K562 (cell line): ENCODE results near the gene BPTF. TPM values are rescaled to one million over a fixed set of nuclear protein-coding genes. Genes with fewer than 3 reads are reported as not detected.

Experiments used
- ASH1L ChIP-seq: fragments of 450-650 bp; IDR thresholded peaks from 2 replicates; pipeline ENCODE4 v1.6.1; 2018; ENCODE audit warnings: borderline replicate concordance, mild to moderate bottlenecking, low read depth; ENCODE audit not compliant: partially characterized antibody
- CBX2 ChIP-seq: fragments of 200-600 bp; sonication (generic); IDR thresholded peaks from one replicate; pipeline ENCODE4 v1.6.1; 2012; ENCODE audit warnings: mild to moderate bottlenecking, low read length, inconsistent platforms; ENCODE audit not compliant: insufficient read depth, poor library complexity, severe bottlenecking
- DDX20 ChIP-seq: fragments of 450-650 bp; IDR thresholded peaks from 2 replicates; pipeline ENCODE4 v1.6.1; 2016; ENCODE audit warnings: missing genetic modification characterization, low read depth, mild to moderate bottlenecking, missing compliant biosample characterization, moderate library complexity
- ELF1 ChIP-seq: fragments of 200-800 bp; sonication (Bioruptor generic); IDR thresholded peaks from 2 replicates; pipeline ENCODE4 v1.6.1; 2016; ENCODE audit warnings: missing genetic modification characterization, missing compliant biosample characterization
- FOXP4 ChIP-seq: sonication (generic); formaldehyde crosslinking; IDR thresholded peaks from 2 replicates; pipeline ENCODE4 v1.8.0; 2022; ENCODE audit warnings: mild to moderate bottlenecking, missing genetic modification reagents, borderline replicate concordance
- GTF2A2 ChIP-seq: IDR thresholded peaks from 2 replicates; pipeline ENCODE4 v1.6.1; 2016; ENCODE audit warnings: mild to moderate bottlenecking, missing genetic modification characterization, missing compliant biosample characterization
- HINFP ChIP-seq: fragments of 450-650 bp; conservative IDR thresholded peaks from 2 replicates; pipeline ENCODE4 v1.6.1; 2016; ENCODE audit warnings: missing genetic modification characterization, low read depth, mild to moderate bottlenecking, control low read depth, missing compliant biosample characterization
- RNF2 ChIP-seq: sonication (generic); IDR thresholded peaks from 2 replicates; pipeline ENCODE4 v1.6.1; 2016
- SMARCE1 ChIP-seq: fragments of 450-650 bp; IDR thresholded peaks from 2 replicates; pipeline ENCODE4 v1.7.1; 2016; ENCODE audit warnings: mild to moderate bottlenecking
- STAG1 ChIP-seq: sonication (generic); formaldehyde crosslinking; IDR thresholded peaks from 2 replicates; pipeline ENCODE4 v1.5.0; 2020; ENCODE audit warnings: missing genetic modification reagents, borderline replicate concordance
- ZNF431 ChIP-seq: sonication (generic); formaldehyde crosslinking; IDR thresholded peaks from 2 replicates; pipeline ENCODE4 v1.8.0; 2022; ENCODE audit warnings: mild to moderate bottlenecking, missing genetic modification reagents
- polyA plus RNA-seq, 8 experiments: library from polyadenylated mRNA; depleted of rRNA in 4 of 8; stranded (reverse) in 5 of 8; unstranded in 3 of 8; fragments of >200 nt; fragmentation: Nextera tagmentation in 2 of 8; fragmentation: Illumina TruSeq in 1 of 8; extraction: Ambion mirVana in 2 of 8; extraction: Trizol in 1 of 8; gene quantifications; 2 replicates each; pipeline versions ENCODE4 v1.2.1 to v1.2.3, GENCODE V29; 2011 to 2014; ENCODE audit warnings: inconsistent platforms in 1 of 8, missing spikeins in 1 of 8
- total RNA-seq, 7 experiments: library from RNA; depleted of rRNA in 6 of 7; stranded (reverse); fragments of >200 nt in 6 of 7; fragmentation: Illumina TruSeq in 2 of 7; extraction: Trizol in 2 of 7; gene quantifications; 2 replicates each; pipeline versions ENCODE4 v1.2.1 to v1.2.3, GENCODE V29; 2011 to 2021; ENCODE audit warnings: low replicate concordance in 1 of 7
- TF ChIP-seq, protein P1 (sequence below), 2 experiments: fragments of 450-650 bp; IDR thresholded peaks; 2 replicates each; pipeline ENCODE4 v1.6.1; 2018; ENCODE audit warnings: mild to moderate bottlenecking in 2 of 2, low read depth in 1 of 2; ENCODE audit not compliant: partially characterized antibody in 2 of 2
- TF ChIP-seq, protein P2 (sequence below): sonication (generic); formaldehyde crosslinking; IDR thresholded peaks from 2 replicates; pipeline ENCODE4 v1.8.0; 2023; ENCODE audit warnings: mild to moderate bottlenecking, missing genetic modification reagents
- TF ChIP-seq, protein P3 (sequence below), 2 experiments: fragments of 200-800 bp in 1 of 2; sonication (Bioruptor generic) in 1 of 2; sonication (generic) in 1 of 2; formaldehyde crosslinking in 1 of 2; IDR thresholded peaks in 1 of 2; conservative IDR thresholded peaks in 1 of 2; 2 replicates each; pipeline versions ENCODE4 v1.5.0 to v1.6.1; 2016 to 2020; ENCODE audit warnings: missing compliant biosample characterization in 1 of 2, missing genetic modification characterization in 1 of 2, missing genetic modification reagents in 1 of 2

BPTF gene
- total and polyA plus RNA-seq, 9 of the 15 experiments (the other 6 are each of a cell fraction or from before 2014, with no cell fraction given), result 12.5 to 52.1 (median 26.9) TPM

GRCh38 chr17:67855504-67856324, 30.4 kb downstream of the BPTF start (continued):
- TF ChIP-seq, protein P1, sequence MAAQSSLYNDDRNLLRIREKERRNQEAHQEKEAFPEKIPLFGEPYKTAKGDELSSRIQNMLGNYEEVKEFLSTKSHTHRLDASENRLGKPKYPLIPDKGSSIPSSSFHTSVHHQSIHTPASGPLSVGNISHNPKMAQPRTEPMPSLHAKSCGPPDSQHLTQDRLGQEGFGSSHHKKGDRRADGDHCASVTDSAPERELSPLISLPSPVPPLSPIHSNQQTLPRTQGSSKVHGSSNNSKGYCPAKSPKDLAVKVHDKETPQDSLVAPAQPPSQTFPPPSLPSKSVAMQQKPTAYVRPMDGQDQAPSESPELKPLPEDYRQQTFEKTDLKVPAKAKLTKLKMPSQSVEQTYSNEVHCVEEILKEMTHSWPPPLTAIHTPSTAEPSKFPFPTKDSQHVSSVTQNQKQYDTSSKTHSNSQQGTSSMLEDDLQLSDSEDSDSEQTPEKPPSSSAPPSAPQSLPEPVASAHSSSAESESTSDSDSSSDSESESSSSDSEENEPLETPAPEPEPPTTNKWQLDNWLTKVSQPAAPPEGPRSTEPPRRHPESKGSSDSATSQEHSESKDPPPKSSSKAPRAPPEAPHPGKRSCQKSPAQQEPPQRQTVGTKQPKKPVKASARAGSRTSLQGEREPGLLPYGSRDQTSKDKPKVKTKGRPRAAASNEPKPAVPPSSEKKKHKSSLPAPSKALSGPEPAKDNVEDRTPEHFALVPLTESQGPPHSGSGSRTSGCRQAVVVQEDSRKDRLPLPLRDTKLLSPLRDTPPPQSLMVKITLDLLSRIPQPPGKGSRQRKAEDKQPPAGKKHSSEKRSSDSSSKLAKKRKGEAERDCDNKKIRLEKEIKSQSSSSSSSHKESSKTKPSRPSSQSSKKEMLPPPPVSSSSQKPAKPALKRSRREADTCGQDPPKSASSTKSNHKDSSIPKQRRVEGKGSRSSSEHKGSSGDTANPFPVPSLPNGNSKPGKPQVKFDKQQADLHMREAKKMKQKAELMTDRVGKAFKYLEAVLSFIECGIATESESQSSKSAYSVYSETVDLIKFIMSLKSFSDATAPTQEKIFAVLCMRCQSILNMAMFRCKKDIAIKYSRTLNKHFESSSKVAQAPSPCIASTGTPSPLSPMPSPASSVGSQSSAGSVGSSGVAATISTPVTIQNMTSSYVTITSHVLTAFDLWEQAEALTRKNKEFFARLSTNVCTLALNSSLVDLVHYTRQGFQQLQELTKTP (IDR thresholded peaks at IDR 0.05; ENCODE audit: low read depth in 1 of 2, partially characterized antibody in 2 of 2), result peak in 1 of 2 experiments; percentile 76
- TF ChIP-seq GTF2A2 (tag), result no peak
- TF ChIP-seq, protein P2, sequence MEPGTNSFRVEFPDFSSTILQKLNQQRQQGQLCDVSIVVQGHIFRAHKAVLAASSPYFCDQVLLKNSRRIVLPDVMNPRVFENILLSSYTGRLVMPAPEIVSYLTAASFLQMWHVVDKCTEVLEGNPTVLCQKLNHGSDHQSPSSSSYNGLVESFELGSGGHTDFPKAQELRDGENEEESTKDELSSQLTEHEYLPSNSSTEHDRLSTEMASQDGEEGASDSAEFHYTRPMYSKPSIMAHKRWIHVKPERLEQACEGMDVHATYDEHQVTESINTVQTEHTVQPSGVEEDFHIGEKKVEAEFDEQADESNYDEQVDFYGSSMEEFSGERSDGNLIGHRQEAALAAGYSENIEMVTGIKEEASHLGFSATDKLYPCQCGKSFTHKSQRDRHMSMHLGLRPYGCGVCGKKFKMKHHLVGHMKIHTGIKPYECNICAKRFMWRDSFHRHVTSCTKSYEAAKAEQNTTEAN, result no peak
- TF ChIP-seq ELF1, result no peak
- TF ChIP-seq, protein P3, sequence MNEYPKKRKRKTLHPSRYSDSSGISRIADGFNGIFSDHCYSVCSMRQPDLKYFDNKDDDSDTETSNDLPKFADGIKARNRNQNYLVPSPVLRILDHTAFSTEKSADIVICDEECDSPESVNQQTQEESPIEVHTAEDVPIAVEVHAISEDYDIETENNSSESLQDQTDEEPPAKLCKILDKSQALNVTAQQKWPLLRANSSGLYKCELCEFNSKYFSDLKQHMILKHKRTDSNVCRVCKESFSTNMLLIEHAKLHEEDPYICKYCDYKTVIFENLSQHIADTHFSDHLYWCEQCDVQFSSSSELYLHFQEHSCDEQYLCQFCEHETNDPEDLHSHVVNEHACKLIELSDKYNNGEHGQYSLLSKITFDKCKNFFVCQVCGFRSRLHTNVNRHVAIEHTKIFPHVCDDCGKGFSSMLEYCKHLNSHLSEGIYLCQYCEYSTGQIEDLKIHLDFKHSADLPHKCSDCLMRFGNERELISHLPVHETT (CRISPR knock-in tag; conservative IDR thresholded peaks at IDR 0.05 in 1 of 2, IDR thresholded peaks at IDR 0.05 in 1 of 2), result peak in 1 of 2 experiments; percentile 75; a peak in 2 of 4 replicates
- TF ChIP-seq FOXP4 (CRISPR knock-in tag), result no peak
- TF ChIP-seq CBX2, result no peak
- TF ChIP-seq ZNF431 (CRISPR knock-in tag), result no peak
- peak; percentile 34 for TF ChIP-seq ASH1L
- TF ChIP-seq RNF2, result no peak
- TF ChIP-seq SMARCE1, result peak; percentile 97
- no peak for TF ChIP-seq HINFP (tag)
- TF ChIP-seq STAG1 (CRISPR knock-in tag), result no peak
- TF ChIP-seq DDX20 (tag), result no peak
